ENCODE results near the gene VGLL4. TPM values are rescaled to one million over a fixed set of nuclear protein-coding genes. Genes with fewer than 3 reads are reported as not detected.

VGLL4 gene
- total and polyA plus RNA-seq, 2 of the 4 experiments (the other 2 are of a cell fraction): 26.2 to 35.4 TPM

- Histone ChIP-seq H2BK5ac (ENCODE audit: low read depth, low read length, poor library complexity, severe bottlenecking) (peak overlapping the region; percentile 99), H3K27ac (ENCODE audit: insufficient read depth, low read length) (peak overlapping the region; percentile 88), H2AK5ac (ENCODE audit: low read depth, low read length) (peak overlapping the region; percentile 95; the same call in 1 of the 2 replicates), H3K4ac (ENCODE audit: low read depth, low read length) (peak overlapping the region; percentile 97), H2AK9ac (replicated peaks; ENCODE audit: low read depth, low read length, poor library complexity) (no peak overlapping the region), H2BK15ac (ENCODE audit: low read depth, low read length) (peak overlapping the region; percentile 83; the same call in 2 of the 3 replicates), H4K20me1 (ENCODE audit: insufficient read depth, low read length) (peaks cover 15% of the 10 kb centered on the region), H3K56ac (ENCODE audit: extremely low read depth, insufficient read depth, low read length) (no peak overlapping the region; the same call in 1 of the 2 replicates), H3K9me3 (ENCODE audit: control insufficient read depth, insufficient read depth, low read length) (no peaks in the 10 kb centered on the region), H4K91ac (ENCODE audit: insufficient read depth, low read depth, low read length) (peak overlapping the region; percentile 96), H3K18ac (ENCODE audit: low read depth, low read length) (peak overlapping the region; percentile 75; the same call in 1 of the 2 replicates), H4K5ac (ENCODE audit: low read depth, low read length) (peak overlapping the region; percentile 79), H3K4me1 (ENCODE audit: control insufficient read depth, insufficient read depth, low read length) (peaks cover 32% of the 10 kb centered on the region), H2AFZ (replicated peaks; ENCODE audit: low read length, poor library complexity) (no peak overlapping the region), H3K79me1 (ENCODE audit: low read depth in 1 of 2, low read length in 2 of 2) (peaks cover 21 to 70% of the 10 kb centered on the region in 2 experiments), H3K14ac (replicated peaks; ENCODE audit: low read depth, low read length) (peak overlapping the region; percentile 57), H4K8ac (ENCODE audit: low read depth in 2 of 2, low read length in 2 of 2) (peak overlapping the region; percentile 87 to 95; a peak in 3 of 4 replicates), H3K4me2 (ENCODE audit: low read depth, low read length) (no peak overlapping the region; the same call in 1 of the 2 replicates), H3K27me3 (ENCODE audit: control insufficient read depth, insufficient read depth, low read length) (no peaks in the 10 kb centered on the region), H3K23ac (ENCODE audit: low read depth, low read length) (peak overlapping the region; percentile 86; the same call in 1 of the 2 replicates), H3K9me1 (ENCODE audit: insufficient read depth, low read length) (peaks cover 27% of the 10 kb centered on the region), H3K4me3 (ENCODE audit: insufficient read depth, low read depth, low read length) (no peak overlapping the region), H2BK120ac (ENCODE audit: low read depth, low read length) (peak overlapping the region; percentile 79), H3K36me3 (ENCODE audit: control insufficient read depth, insufficient read depth, low read length) (peaks cover 17% of the 10 kb centered on the region), H3K9ac (ENCODE audit: low read depth, low read length) (peak overlapping the region; percentile 32), H2BK20ac (ENCODE audit: low read depth, low read length) (peak overlapping the region; percentile 68; the same call in 1 of the 2 replicates)
- in situ Hi-C loops (cut with MboI; ENCODE audit: low sequenced_read_pairs) (loop anchor here (5.0 kb wide), 1 partner anchor 35 kb away; no protein-coding TSS in a partner anchor), intact Hi-C loops (cut with micrococcal nuclease) (no loop called here), dilution Hi-C loops (cut with HindIII; ENCODE audit: low sequenced_read_pairs, unreplicated experiment) (no loop called here)
- DNase-seq (no peak), ATAC-seq (ENCODE audit: low read depth) (no peak)
- no TSS peak for BruUV-seq (replicated peaks)
- CTCF ChIA-PET: no interaction called here
- POLR2A ChIA-PET (ENCODE audit: unreplicated experiment): no interaction called here
- WGBS, 2 experiments (ENCODE audit: extremely low coverage in 2 of 2, insufficient read length in 1 of 2): no CpG with 5 or more reads among the region's 11 CpGs
- TF ChIP-seq RFX5 (IDR thresholded peaks at IDR 0.05; ENCODE audit: low read depth, low read length) (no peak), MAZ (IDR thresholded peaks at IDR 0.05; ENCODE audit: borderline replicate concordance, low read depth, low read length) (no peak), RAD21 (IDR thresholded peaks at IDR 0.05; ENCODE audit: low read length) (no peak), CHD1 (IDR thresholded peaks at IDR 0.05; ENCODE audit: low read depth, low read length) (no peak), USF2 (IDR thresholded peaks at IDR 0.05; ENCODE audit: low read depth, low read length) (no peak), CTCF (conservative IDR thresholded peaks at IDR 0.05; ENCODE audit: low read depth, low read length) (no peak), CEBPB (IDR thresholded peaks at IDR 0.05; ENCODE audit: low read depth, low read length) (no peak), POLR2A (IDR thresholded peaks at IDR 0.05; ENCODE audit: low read depth, low read length) (no peak; the same call in 1 of the 2 replicates), NFE2L2 (IDR thresholded peaks at IDR 0.05; ENCODE audit: low read depth, low read length) (no peak), BHLHE40 (IDR thresholded peaks at IDR 0.05; ENCODE audit: low read depth, low read length) (no peak), MXI1 (IDR thresholded peaks at IDR 0.05; ENCODE audit: borderline replicate concordance, low read depth, low read length) (no peak), RCOR1 (IDR thresholded peaks at IDR 0.05; ENCODE audit: insufficient replicate concordance, low read length) (no peak)
Measured at GRCh38 chr3:11602239-11602840, 41.4 kb downstream of the VGLL4 start.

Measured in IMR-90 (cell line).